ENCODE results near the gene MCC. TPM values are rescaled to one million over a fixed set of nuclear protein-coding genes. Genes with fewer than 3 reads are reported as not detected.

MCC gene
- total RNA-seq, 1 experiment from 2014 or later, result 7.6 TPM

DNA sequence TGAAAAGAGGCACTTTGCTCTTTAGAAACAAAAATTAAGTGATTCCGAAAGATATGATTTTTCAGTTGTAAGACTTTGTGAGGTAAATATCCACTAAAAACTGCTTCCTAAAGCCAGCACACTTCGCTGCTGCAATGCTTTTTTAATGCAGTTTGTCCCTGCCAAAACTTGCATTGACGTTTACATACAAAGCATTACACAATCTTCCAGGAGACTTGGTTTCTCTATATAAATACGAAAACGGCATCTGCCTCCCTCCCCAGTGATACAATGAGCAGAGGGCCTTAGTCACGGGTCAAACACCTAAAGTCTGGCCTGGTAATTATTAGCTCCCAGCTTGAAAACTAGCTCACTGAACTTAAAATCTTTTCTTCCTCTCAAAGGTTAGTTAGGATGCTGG is 224.2 kb downstream of the MCC start:
- H3K4me1 Mint-ChIP-seq, result peaks cover 38 to 46% of the 10 kb centered on the region in 2 experiments

More for the DNA sequence above, 224.2 kb downstream of the MCC start:
- Histone ChIP-seq H3K14ac (ENCODE audit: insufficient read depth, low read length) (no peak overlapping the region), H3K18ac (ENCODE audit: insufficient read length, low read depth, low read length) (no peak overlapping the region), H3K79me1 (ENCODE audit: insufficient read depth, low read depth, low read length, poor library complexity, severe bottlenecking) (peaks cover 5% of the 10 kb centered on the region), H2BK5ac (ENCODE audit: insufficient read length, low read length) (no peak overlapping the region), H3K56ac (ENCODE audit: insufficient read length, low read depth, low read length) (no peak overlapping the region), H2BK12ac (ENCODE audit: insufficient read length, low read depth, low read length) (no peak overlapping the region), H3K4me1 (ENCODE audit: insufficient read depth, low read length) (peaks cover 13% of the 10 kb centered on the region), H3K27ac (ENCODE audit: insufficient read length, low read depth, low read length) (no peak overlapping the region), H3T11ph (ENCODE audit: low read length) (no peak overlapping the region), H3K23me2 (ENCODE audit: insufficient read length, low read depth, low read length, poor library complexity, severe bottlenecking) (no peaks in the 10 kb centered on the region), H3K23ac (ENCODE audit: insufficient read length, low read depth, low read length) (no peak overlapping the region), H2AFZ (ENCODE audit: low read length) (no peak overlapping the region), H4K8ac (replicated peaks; ENCODE audit: insufficient read length, low read depth, low read length) (no peak overlapping the region), H2BK120ac (ENCODE audit: low read depth, low read length, poor library complexity, severe bottlenecking) (no peak overlapping the region), H3K9me3 (ENCODE audit: control insufficient read depth, low read depth, low read length) (no peaks in the 10 kb centered on the region), H3K9ac (ENCODE audit: extremely low read depth, insufficient read length, low read length) (no peak overlapping the region), H2AK5ac (ENCODE audit: insufficient read length, low read length) (no peak overlapping the region), H4K91ac (ENCODE audit: insufficient read length, low read depth, low read length) (no peak overlapping the region), H2BK20ac (ENCODE audit: low read depth, low read length, poor library complexity, severe bottlenecking) (no peak overlapping the region), H4K5ac (ENCODE audit: insufficient read length, low read depth, low read length) (no peak overlapping the region), H2BK15ac (ENCODE audit: low read depth, low read length) (no peak overlapping the region), H4K20me1 (ENCODE audit: control insufficient read depth, insufficient read depth, insufficient read length) (no peaks in the 10 kb centered on the region), H3K79me2 (ENCODE audit: insufficient read depth, low read length) (peaks cover 5% of the 10 kb centered on the region; the same call in 1 of the 2 replicates), H3K4me2 (ENCODE audit: insufficient read depth, insufficient read length, low read length) (no peak overlapping the region), H3K27me3 (ENCODE audit: insufficient read depth, low read length) (no peaks in the 10 kb centered on the region), H3K4ac (ENCODE audit: low read depth, low read length) (no peak overlapping the region)
- peaks cover 0 to 12% (median 5%) of the 10 kb centered on the region in 3 experiments; a peak in 3 of 7 replicates for H3K36me3 Mint-ChIP-seq (ENCODE audit: insufficient read depth in 1 of 3, low read depth in 3 of 3)
- H3K9me3 Mint-ChIP-seq, result peaks cover 2 to 5% of the 10 kb centered on the region in 2 experiments; a peak in 4 of 5 replicates
- no peak overlapping the region for H3K27ac Mint-ChIP-seq
- no peaks in the 10 kb centered on the region for H3K27me3 Mint-ChIP-seq (ENCODE audit: low read depth)
- no peak for DNase-seq
- WGBS (ENCODE audit: extremely low coverage, insufficient read length, low lambda C conversion rate), result no CpG with 5 or more reads among the region's 6 CpGs
- no peak overlapping the region for H3K4me3 Mint-ChIP-seq
- TF ChIP-seq, protein P1, sequence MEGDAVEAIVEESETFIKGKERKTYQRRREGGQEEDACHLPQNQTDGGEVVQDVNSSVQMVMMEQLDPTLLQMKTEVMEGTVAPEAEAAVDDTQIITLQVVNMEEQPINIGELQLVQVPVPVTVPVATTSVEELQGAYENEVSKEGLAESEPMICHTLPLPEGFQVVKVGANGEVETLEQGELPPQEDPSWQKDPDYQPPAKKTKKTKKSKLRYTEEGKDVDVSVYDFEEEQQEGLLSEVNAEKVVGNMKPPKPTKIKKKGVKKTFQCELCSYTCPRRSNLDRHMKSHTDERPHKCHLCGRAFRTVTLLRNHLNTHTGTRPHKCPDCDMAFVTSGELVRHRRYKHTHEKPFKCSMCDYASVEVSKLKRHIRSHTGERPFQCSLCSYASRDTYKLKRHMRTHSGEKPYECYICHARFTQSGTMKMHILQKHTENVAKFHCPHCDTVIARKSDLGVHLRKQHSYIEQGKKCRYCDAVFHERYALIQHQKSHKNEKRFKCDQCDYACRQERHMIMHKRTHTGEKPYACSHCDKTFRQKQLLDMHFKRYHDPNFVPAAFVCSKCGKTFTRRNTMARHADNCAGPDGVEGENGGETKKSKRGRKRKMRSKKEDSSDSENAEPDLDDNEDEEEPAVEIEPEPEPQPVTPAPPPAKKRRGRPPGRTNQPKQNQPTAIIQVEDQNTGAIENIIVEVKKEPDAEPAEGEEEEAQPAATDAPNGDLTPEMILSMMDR (conservative IDR thresholded peaks at IDR 0.05), result no peak

All from H9 (cell line).